GM12892 (cell line): ENCODE data around the gene OPCML.

ENCODE experiments used
- DNase-seq: peaks from one replicate; pipeline ENCODE4 v3.0.0; 2011; ENCODE audit not compliant: insufficient read length
- FAIRE-seq: peaks from 2 replicates; lab custom pipeline; 2011; peaks lifted over from hg19 to GRCh38; lab: Jason Lieb, UNC
- POLR2A ChIP-seq: IDR thresholded peaks from 2 replicates; pipeline ENCODE4 v1.6.1; 2011; ENCODE audit warnings: low read depth, low read length, control low read depth
- POLR2AphosphoS5 ChIP-seq: IDR thresholded peaks from 2 replicates; pipeline ENCODE4 v1.6.1; 2011; ENCODE audit warnings: low read depth, low read length, control low read depth
- TAF1 ChIP-seq: IDR thresholded peaks from 2 replicates; pipeline ENCODE4 v1.6.1; 2011; ENCODE audit warnings: low read depth, mild to moderate bottlenecking, control low read depth, low read length, borderline replicate concordance

Gene OPCML

DNA sequence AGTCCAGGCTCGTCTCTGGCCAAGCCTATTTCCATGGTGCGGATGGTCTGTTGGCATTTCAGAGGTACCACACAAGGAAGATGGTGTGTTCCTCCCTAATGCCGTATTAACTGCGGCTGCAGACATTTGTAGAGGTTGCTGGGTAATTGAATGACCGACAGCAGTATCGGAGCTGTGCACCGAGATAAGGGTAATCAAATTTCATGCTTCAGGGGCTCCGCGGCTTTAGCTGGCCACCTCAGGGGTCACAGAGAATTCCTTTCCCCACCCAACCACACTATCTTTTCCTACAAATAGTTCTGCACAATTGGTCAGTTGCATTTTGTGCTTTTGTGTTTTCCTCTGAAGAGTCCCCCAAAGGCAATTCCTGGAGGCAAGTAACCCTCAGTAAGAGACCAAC, 297.4 kb downstream of the OPCML start:
- no peak for TF ChIP-seq TAF1
- no peak for TF ChIP-seq POLR2AphosphoS5
- no peak for TF ChIP-seq POLR2A
- no peak for DNase-seq
- no peak for FAIRE-seq

DNA sequence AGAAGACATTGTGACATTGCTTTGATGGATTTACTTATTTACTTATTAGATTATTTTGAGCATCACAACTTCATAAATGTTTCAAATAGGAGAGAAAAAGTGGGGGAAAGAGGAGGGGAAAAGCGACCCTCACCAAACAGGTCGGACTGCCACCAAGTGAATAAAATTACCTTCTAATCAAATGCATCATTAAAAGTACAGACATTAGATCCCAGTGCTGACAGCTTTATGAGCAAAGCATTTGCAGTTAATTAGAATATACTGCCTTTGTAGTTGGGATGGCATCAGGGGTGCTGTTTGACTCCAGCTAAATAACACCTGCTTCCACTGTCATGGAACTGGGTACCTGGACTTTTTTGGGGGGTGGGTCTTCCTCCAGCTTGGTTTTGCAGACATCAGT, 299.6 kb downstream of the OPCML start:
- TF ChIP-seq TAF1: no peak
- TF ChIP-seq POLR2A: no peak
- TF ChIP-seq POLR2AphosphoS5: no peak
- FAIRE-seq: no peak
- DNase-seq: no peak

DNA sequence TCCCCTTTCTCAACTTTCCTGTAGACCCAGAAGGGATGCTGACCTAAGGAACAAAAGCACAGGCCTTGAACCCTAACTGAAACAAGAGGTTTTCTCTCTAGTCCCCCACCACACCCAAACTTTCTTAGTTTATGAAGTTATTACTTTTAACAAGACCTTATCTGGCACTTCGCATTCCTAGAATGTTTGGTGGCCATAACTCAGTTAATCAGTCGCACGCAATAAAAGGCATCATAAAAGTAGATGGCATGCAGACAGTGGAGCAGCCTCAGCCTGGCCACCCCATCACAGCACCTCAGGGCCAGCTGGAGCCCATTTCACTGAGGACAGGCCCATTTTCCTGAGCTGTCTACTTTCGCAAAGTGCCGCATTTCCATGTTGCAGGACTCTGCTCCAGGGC, 301.9 kb downstream of the OPCML start:
- DNase-seq (no peak), FAIRE-seq (no peak)
- TF ChIP-seq TAF1 (no peak), POLR2A (no peak), POLR2AphosphoS5 (no peak)

DNA sequence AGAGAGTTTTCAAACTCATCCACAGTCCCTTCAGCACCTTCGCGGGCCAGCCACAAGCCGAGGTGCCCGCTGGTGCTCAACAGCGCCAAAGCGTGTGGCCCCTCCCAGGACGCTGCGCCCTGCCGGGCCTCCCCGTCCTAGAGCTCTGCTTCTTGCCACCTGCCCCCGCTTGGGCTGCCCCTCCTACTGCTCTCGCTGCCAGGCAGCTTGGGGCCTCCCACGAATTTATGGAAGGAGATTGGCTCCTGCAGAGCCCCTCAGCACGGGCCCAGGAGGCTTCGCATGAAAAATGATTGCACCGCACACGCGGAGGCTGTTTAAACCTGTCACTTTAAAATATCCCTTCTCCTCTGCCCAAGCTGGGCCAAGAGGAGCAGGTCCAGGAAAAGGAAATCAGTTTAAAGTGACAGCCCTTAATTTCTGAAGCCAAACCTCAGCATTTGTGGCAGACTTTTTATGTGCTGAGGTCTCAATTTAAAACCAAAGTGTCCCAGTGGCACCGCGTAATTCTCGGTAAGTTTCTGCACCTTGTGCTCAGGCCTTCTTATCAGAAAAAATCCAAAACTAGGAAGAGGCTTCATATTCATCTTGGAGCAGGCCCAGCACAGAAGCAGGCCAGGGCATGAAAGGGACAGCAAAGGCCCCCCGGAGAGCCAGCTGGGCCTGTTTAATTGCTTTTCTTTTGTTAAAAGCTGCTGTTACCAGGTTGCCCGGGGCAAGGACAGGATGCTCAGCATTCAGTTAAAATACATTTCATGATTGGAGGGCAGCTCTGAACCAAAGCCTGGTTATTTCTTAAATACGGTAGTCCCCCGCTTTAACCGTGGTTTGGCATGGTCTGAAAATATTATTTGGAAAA, 303.6 kb downstream of the OPCML start:
- no peak for DNase-seq
- no peak for TF ChIP-seq TAF1
- TF ChIP-seq POLR2AphosphoS5: no peak
- no peak for TF ChIP-seq POLR2A
- no peak for FAIRE-seq

DNA sequence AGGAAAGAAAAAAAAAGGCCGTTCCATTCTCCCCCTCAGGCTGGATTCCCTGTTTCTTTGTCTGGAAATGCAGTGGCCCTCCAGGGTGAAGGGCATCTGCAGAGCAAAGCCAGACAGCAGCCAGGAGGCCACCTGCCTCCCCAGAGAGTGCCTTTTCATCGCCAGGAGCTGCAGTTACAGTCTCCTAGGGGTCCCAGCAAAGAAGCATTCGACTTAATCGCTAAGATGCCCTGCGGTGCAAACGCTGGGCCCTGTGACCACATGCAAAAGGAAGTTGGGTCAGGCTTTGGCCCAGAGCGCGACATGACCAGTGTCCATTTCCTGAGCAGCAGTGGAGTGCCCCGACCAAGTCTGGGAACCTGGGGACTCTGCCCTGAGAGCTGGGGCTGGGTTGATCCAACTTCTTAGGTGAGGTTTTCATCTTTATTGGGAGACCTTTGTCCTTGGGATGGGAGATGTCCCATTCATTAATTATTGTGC, 304.6 kb downstream of the OPCML start:
- no peak for DNase-seq
- FAIRE-seq: no peak
- TF ChIP-seq TAF1 (no peak), POLR2AphosphoS5 (no peak), POLR2A (no peak)

DNA sequence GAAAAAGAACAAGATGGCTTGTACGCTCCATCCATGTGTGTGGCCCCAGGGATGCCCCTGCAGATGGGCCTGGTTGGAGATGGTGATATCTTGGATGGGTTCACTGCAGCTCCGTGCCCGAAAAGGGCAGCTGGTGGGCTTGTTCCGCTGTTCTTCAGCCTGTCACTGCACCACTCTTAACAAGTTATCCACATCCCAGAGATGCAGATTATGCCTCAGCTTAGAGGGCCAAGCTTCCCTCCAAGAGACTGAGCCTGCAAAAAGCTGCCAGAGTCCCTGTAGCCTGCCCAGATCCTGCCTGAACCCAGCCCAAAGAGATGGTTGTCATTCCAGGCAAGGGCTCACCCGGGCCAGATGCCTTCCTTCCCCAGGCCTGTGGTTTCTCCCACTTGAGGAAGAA, 308.0 kb downstream of the OPCML start:
- FAIRE-seq: peak; percentile 17
- TF ChIP-seq TAF1 (no peak), POLR2A (no peak), POLR2AphosphoS5 (no peak)

DNA sequence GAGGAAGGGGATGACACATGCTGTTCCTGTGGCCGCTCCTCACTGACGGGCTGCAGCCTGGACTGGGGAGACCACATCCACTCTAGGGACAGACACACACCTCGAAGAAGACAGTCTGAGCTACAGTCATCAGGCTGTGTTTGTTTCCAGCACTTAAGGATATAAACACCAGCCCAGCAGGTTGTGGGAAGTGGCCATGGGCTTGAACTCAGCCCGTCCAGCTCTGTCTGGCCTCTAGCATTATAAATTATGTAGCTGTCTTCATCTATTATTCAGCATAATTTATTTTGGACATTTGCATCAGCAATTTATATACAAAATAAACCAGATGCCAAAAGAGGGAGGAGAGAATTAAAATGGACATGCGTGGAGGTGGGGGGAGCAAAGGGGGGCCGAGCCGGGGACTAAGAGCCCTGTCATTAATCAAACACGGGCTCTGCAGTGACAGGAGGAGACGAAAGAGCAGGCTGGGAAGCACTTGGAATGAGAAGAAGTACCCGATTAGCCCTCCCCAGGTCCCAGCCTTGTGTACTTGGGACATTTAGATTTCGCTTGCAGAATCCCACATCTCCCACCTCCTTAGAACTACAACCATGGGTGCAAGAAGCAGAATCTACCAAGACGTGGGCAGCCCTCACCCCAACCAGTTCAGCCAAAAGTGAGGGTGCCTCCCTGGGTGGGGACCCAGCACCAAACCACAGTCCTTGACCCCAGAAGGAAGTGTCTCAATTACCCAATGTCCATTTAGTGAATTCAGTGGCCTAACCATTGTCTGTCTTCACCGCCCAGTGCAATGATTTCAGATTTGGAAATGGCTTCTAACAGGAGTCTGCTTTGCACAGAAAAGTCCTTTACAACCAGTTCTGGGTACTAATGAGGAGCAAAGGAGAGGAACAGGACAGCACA, 309.6 kb downstream of the OPCML start:
- no peak for FAIRE-seq
- DNase-seq: no peak
- TF ChIP-seq TAF1 (no peak), POLR2AphosphoS5 (no peak), POLR2A (no peak)

More for the DNA sequence above, 308.0 kb downstream of the OPCML start:
- DNase-seq: no peak

DNA sequence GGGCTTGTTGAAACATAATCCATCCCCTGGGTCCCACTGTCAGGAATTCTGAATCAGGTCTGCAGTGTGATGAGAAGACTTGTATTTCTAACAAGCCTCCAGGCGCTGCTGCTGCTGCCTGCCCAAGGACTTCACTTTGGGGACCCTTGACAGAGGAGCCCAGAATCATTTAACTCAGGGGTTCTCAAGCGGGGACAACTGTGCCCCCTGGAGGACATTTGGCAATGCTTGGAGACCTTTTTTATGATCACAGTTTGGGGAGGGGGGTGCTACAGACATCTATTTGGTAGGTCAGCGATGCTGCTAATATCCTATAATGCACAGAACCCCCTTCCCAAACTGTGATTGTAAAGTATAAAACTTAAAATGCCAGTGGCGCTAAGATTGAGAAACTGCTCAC, 312.8 kb downstream of the OPCML start:
- DNase-seq: no peak
- no peak for FAIRE-seq
- no peak for TF ChIP-seq POLR2A
- no peak for TF ChIP-seq TAF1
- TF ChIP-seq POLR2AphosphoS5: no peak

DNA sequence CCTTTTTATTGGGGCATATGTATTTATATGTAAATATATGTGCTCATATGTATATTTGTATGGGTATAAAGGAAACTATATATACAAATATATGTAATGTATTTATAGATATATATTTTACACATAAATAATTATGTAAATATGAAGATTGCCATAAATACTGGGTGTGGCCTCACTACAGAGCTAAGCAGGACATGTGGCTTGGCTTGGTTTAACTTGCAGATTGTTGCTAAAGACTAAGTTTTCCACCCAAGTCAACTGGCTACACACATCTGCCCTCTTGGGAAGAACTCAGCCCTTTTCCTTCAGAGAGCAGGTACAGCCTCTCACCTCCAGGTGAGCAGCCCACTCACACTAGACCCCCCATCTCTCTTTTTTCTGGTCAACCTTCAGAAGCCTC, 315.5 kb downstream of the OPCML start:
- DNase-seq (no peak), FAIRE-seq (no peak)
- no peak for TF ChIP-seq POLR2AphosphoS5
- no peak for TF ChIP-seq POLR2A
- no peak for TF ChIP-seq TAF1

DNA sequence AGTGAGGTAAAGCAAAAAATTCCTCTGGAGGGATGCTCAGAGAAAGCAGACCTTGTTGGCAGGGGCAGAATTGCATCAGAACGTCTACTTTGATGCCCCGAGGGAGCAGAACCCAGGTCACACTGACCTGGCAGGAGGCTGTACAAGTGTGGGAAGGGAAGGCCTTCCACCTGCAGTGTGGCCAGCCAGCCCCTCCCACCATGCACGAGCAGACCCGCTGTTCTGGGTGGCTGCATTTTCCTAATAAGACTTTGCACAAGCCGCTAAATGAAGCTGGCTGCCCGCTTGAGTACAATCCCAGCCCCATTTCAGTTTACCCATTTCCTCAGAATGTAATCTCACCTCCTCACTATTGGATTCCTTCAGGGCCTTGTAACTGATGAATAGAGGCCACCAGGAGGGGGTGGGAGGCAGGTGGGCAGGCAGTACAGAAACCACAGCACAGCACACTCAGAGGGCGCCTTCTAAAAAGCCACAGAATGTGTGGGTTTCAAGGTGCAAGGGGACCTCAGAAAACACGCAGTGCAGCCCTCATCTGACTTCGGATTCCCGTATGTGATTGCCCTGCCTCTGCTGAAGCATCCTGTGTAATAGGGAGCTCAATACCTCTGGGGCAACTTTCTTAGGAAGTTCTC, 316.6 kb downstream of the OPCML start:
- TF ChIP-seq TAF1 (no peak), POLR2AphosphoS5 (no peak), POLR2A (no peak)
- no peak for FAIRE-seq

DNA sequence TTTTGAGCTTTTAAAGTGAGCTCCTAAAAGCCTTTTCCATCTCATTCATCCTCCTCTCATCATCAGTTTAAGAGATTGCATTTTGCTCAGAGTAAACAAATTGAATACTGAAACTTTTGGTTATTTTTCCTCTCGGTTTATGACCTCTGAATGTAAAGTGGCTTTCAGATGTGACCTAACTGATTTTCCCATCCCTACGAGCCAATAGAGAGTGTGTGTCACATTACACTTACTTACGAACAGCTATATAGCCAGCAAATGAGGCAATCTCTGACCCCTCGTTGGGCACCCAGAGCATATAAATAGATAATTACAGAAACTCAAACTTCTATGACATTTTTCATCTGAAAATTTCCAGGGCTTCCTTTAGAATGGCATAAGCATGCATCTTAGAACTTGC, 317.7 kb downstream of the OPCML start:
- DNase-seq (no peak), FAIRE-seq (no peak)
- TF ChIP-seq POLR2A: no peak
- TF ChIP-seq TAF1: no peak
- TF ChIP-seq POLR2AphosphoS5: no peak

More for the DNA sequence above, 316.6 kb downstream of the OPCML start:
- no peak for DNase-seq

DNA sequence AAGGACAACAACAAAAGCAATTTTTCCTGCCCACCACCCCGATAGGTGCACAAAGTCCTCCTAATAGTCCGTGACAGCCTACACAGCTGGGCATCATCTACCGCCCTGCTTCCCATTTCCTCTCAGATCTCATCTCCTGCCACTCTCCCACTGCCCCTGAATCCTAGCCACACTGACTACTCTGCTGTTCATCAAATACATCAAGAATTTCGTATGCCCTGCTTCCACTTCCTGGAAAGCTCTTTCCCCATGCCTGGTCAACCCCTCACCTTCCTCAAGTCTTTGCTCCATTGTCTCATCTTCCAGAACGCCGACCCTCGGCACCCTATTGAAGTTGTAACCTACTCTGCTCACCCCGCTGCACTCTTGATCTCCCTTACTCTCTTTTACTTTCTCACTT, 320.1 kb downstream of the OPCML start:
- TF ChIP-seq TAF1 (no peak), POLR2A (no peak), POLR2AphosphoS5 (no peak)
- no peak for FAIRE-seq
- DNase-seq: no peak
